ENCODE measurements around the gene MBD3L2B.
"Not testable (repeated sequence)": the region's sequence is repeated elsewhere in the genome, so short reads cannot be mapped to it uniquely, and the experiment has no call there.

- TF ChIP-seq CTCF, EZH2, EZH2phosphoT487 (IDR thresholded peaks at IDR 0.05): not testable (repeated sequence)
Measured at GRCh38 chr19:7030278-7030677, 9.0 kb upstream of the MBD3L2B start, which contains the start of gene MBD3L5.

Data from neural progenitor cell (in vitro differentiated cells).